ENCODE results near the gene ATP11A. TPM values are rescaled to one million over a fixed set of nuclear protein-coding genes. Genes with fewer than 3 reads are reported as not detected.

The ATP11A gene
- total RNA-seq, 3 donors from 2014 or later, result 22.1 to 27.2 (median 26.8) TPM

DNA sequence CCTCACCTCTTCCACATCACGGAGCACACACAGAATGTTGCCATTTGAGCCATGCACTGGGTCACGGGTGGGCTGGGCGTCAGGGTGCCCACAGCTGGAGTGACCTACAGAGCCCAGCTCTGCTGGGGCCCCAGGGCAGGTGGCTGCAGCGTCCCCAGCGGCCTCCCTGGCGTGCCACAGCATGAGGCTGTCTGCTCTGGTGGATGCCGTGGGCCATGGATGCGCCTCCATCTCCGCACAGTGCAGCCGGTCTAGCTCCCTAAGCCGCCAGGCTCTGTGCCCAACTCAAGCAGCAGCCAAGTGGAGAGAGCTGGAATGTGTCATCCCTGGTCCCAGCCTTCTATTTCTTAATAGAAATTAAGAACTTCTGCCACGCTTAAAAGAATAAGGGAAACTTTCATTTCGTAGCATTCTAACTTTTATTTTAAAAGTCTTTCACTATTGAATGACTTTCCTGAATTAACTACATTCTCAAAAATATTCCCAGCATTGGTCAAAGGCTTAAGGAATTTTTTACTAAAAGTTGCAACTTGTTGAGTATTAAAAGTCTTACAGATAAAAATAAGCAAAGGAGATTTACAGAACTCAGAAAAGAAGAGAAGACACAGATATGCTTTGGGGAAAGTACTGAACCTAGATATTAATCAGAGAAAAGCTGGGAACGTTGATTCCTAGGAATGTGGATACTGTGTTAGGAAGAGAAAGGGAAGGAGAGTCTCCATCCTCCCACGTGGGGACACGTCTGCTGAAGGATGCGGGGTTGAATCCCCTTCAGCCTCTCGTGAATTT, 59.3 kb downstream of the ATP11A start:
- intact Hi-C loops (cut with DNase I; ENCODE audit: low total_unique reads), result no loop called here
- H3K4me1 ChIP-seq, result no peaks in the 10 kb centered on the region
- H3K9me3 ChIP-seq, result no peaks in the 10 kb centered on the region
- H3K27me3 ChIP-seq, result no peaks in the 10 kb centered on the region
- no peak for DNase-seq (ENCODE audit: low spot score in 2 of 2)
- TF ChIP-seq POLR2AphosphoS5 (IDR thresholded peaks at IDR 0.05), result no peak
- TF ChIP-seq, protein P1, sequence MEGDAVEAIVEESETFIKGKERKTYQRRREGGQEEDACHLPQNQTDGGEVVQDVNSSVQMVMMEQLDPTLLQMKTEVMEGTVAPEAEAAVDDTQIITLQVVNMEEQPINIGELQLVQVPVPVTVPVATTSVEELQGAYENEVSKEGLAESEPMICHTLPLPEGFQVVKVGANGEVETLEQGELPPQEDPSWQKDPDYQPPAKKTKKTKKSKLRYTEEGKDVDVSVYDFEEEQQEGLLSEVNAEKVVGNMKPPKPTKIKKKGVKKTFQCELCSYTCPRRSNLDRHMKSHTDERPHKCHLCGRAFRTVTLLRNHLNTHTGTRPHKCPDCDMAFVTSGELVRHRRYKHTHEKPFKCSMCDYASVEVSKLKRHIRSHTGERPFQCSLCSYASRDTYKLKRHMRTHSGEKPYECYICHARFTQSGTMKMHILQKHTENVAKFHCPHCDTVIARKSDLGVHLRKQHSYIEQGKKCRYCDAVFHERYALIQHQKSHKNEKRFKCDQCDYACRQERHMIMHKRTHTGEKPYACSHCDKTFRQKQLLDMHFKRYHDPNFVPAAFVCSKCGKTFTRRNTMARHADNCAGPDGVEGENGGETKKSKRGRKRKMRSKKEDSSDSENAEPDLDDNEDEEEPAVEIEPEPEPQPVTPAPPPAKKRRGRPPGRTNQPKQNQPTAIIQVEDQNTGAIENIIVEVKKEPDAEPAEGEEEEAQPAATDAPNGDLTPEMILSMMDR (IDR thresholded peaks at IDR 0.05), result no peak
- TF ChIP-seq POLR2A (IDR thresholded peaks at IDR 0.05), result no peak
- no peaks in the 10 kb centered on the region for H3K36me3 ChIP-seq
- H3K4me3 ChIP-seq, result no peak overlapping the region
- H3K27ac ChIP-seq, result no peak overlapping the region

DNA sequence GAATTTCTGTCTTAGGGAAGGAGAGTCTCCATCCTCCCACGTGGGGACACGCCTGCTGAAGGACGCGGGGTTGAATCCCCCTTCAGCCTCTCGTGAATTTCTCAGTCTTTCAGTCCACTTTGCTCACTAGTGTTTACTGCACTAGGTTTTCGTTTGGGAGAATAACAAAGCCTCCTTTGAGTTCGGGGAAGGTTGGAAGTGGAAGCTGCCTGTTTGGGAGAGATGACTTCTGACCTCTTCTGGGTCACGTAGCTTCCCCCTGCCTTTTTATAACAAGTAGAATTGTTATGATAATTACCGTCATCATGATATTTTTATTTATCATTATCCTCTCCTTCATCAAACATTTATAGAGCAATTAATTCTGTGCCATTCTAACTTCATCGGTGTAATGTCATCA, 60.7 kb downstream of the ATP11A start:
- intact Hi-C loops (cut with DNase I; ENCODE audit: low total_unique reads), result no loop called here

DNA sequence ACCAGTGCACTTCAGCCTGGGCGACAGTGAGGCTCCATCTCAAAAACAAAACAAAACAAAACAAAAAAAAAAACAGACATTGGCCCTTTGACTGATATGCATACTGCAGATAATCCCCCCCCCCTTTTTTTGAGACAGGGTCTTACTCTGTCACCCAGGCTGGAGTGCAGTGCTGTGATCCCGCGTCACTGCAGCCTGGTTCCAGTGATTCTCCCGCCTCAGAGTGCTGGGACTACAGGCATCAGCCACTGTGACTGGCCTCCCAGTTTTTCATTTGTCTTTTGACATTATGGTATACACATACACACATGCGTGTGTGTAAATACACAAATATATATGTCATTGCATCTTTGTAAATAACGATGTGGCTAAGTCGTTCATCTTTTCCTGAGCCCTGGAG, 61.8 kb downstream of the ATP11A start:
- H3K27ac ChIP-seq, result no peak overlapping the region
- no peaks in the 10 kb centered on the region for H3K27me3 ChIP-seq
- TF ChIP-seq POLR2AphosphoS5 (IDR thresholded peaks at IDR 0.05) (no peak), POLR2A (IDR thresholded peaks at IDR 0.05) (no peak)
- TF ChIP-seq, protein P1 (IDR thresholded peaks at IDR 0.05), result no peak
- no peaks in the 10 kb centered on the region for H3K9me3 ChIP-seq
- intact Hi-C loops (cut with DNase I; ENCODE audit: low total_unique reads), result no loop called here
- no peaks in the 10 kb centered on the region for H3K36me3 ChIP-seq
- no peak for DNase-seq (ENCODE audit: low spot score in 2 of 2)
- H3K4me1 ChIP-seq, result no peaks in the 10 kb centered on the region
- no peak overlapping the region for H3K4me3 ChIP-seq

More for the DNA sequence above, 60.7 kb downstream of the ATP11A start:
- Histone ChIP-seq H3K36me3 (no peaks in the 10 kb centered on the region), H3K9me3 (no peaks in the 10 kb centered on the region), H3K27ac (no peak overlapping the region), H3K4me3 (no peak overlapping the region), H3K4me1 (no peaks in the 10 kb centered on the region), H3K27me3 (no peaks in the 10 kb centered on the region)
- no peak for DNase-seq (ENCODE audit: low spot score in 2 of 2)
- TF ChIP-seq, protein P1 (IDR thresholded peaks at IDR 0.05), result no peak
- no peak for TF ChIP-seq POLR2AphosphoS5 (IDR thresholded peaks at IDR 0.05)
- TF ChIP-seq POLR2A (IDR thresholded peaks at IDR 0.05), result no peak

DNA sequence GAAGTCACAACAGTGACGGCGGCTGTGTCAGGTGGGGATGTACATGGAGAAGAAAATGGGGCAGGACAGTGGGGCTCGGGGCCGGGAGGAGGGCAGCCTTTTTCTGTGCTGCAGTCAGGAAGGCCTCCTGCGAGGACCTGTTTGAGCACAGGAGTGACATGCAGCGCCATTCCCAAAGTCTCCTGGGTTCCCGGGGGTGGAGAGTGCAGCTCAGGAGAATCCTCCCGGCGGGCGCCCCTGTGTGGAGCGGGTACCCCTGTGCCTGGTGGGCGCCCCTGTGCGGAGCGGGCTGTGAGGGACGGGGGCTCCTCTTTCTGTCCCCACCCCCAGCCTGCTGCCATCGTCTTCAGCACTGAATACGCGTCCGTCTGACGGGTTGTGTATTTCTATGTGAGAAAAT, 62.4 kb downstream of the ATP11A start:
- Histone ChIP-seq H3K9me3 (no peaks in the 10 kb centered on the region), H3K4me3 (no peak overlapping the region), H3K4me1 (no peaks in the 10 kb centered on the region), H3K36me3 (no peaks in the 10 kb centered on the region), H3K27me3 (no peaks in the 10 kb centered on the region), H3K27ac (no peak overlapping the region)
- intact Hi-C loops (cut with DNase I; ENCODE audit: low total_unique reads), result no loop called here
- TF ChIP-seq, protein P1 (IDR thresholded peaks at IDR 0.05), result no peak
- no peak for TF ChIP-seq POLR2AphosphoS5 (IDR thresholded peaks at IDR 0.05)
- no peak for TF ChIP-seq POLR2A (IDR thresholded peaks at IDR 0.05)
- DNase-seq (ENCODE audit: low spot score in 2 of 2), result no peak

DNA sequence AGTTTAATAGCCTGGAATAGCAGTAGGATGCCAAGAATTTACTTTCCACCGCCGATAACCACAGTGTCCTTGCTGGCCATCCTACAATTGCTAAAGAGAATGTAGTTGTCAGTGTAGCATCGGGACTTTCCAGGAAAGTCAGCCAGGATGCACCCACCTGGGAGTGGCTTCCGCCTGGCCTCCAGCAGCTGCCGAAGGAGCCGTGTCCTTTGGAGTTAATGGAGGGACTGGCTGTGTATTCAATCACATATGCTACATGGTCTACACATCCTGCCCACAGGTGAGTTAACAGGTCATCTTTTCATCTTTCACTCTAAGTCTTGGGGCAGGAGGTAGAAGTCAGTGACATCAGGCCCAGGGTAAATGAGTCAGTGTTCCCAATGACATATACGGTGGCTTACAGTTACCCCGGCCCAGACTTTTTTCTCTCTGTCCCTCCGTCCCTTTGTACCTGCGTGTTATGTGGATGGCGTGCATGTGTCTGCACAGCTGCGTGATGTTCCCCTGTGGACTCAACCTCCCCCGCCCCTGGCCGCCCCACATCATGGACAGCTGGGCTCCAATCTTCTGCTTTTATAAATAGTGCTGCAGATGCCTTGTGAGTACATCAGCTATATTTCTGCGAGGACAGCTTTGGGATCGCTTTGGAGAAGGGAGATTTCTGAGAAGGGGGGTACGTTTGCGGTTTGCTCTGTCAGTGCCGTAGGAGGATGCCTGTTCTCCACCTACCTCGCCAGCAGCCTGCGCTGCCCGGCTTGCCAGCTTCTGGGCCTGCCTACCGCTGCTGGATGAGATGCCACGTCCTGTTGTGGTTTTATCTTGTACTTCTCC, 63.1 kb downstream of the ATP11A start:
- no peak for TF ChIP-seq POLR2AphosphoS5 (IDR thresholded peaks at IDR 0.05)
- Histone ChIP-seq H3K9me3 (no peaks in the 10 kb centered on the region), H3K36me3 (no peaks in the 10 kb centered on the region), H3K4me3 (no peak overlapping the region), H3K27me3 (no peaks in the 10 kb centered on the region), H3K27ac (no peak overlapping the region), H3K4me1 (no peaks in the 10 kb centered on the region)
- intact Hi-C loops (cut with DNase I; ENCODE audit: low total_unique reads), result no loop called here
- DNase-seq (ENCODE audit: low spot score in 2 of 2), result no peak
